Left renal cortex interstitium (tissue), 4 donors: ENCODE measurements around the gene ARX. TPM values are rescaled to one million over a fixed set of nuclear protein-coding genes. Genes with fewer than 3 reads are reported as not detected.

Experiments used
- DNase-seq, 4 donors: peaks; one replicate each; pipeline ENCODE4 v3.0.0-alpha.2; 2013; ENCODE audit warnings: low read depth in 4 of 4, low spot score in 2 of 4, missing footprints in 1 of 4
- polyA plus RNA-seq, 4 donors: library from polyadenylated mRNA; unstranded; fragments of 120-200 nt; gene quantifications; one replicate each; pipeline ENCODE4 v1.2.1, GENCODE V29; 2013; ENCODE audit not compliant: insufficient read length in 4 of 4

The ARX gene
- polyA plus RNA-seq, 4 donors: not detected

GRCh38 chrX:25003066-25003849 is 12.5 kb downstream of the ARX start:
- no peak for DNase-seq

DNA sequence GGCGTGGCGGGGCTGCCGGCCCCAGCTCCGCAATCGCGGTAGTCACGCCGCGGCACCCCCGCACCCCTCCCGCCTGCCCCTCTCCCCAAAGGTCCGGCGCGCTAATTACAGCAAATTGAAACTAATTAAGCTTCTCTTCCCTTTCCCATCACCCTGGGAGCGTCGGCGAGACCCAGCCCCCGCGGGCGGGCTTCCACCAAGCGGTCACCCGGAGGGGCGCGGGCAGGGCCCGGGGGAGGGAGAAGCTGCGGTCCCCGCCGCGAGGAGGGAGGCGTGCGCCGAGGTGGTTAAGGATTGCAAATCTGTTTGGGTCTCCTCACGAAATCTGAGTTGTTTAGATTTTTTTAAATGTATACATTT is 13.1 kb downstream of the ARX start:
- no peak for DNase-seq

GRCh38 chrX:25001808-25002660 is 13.7 kb downstream of the ARX start:
- no peak for DNase-seq

DNA sequence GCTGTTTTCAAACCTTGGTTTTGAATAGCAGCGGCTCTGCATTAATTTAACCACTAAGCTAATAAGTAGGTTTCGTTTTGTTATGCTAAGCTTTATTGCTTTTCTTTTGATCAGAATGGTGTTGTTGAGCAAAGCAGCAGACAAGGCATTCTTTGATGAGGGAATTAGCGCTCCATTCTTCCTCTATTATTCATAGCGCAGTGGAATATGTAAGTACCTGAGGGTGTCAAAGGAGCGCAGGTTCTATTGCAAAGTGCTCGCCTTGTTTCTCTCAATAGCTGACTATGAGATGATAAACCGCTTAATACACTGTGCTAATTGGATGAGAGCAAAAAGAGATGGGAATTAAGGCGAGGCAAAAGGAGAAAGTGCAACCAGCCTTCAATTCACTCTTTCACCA is 16.3 kb downstream of the ARX start:
- no peak for DNase-seq

GRCh38 chrX:24996096-24996709 is 19.6 kb downstream of the ARX start:
- no peak for DNase-seq

GRCh38 chrX:24993879-24994278 is 21.9 kb downstream of the ARX start:
- DNase-seq: no peak

DNA sequence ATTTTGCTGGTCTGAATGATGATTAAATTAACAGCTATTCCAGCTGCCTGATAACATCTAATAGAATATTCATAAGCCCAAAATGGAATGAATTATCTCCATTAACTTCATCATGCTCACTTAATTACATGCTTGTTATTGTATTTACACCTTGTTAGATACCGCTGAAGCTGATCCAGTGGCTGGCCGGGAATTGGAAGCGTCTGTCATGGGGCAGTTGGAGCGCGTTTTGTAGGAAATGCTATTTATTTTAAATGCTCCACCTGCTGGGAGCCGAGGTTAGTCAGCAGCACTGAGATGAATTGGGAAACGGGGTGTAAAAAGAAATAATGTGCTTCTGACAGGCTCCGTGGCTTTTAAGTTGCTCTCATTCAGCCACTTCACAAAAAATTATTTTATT is 25.2 kb downstream of the ARX start:
- DNase-seq: no peak

- no peak for DNase-seq
These were observed 27.5 kb downstream of the ARX start for GRCh38 chrX:24988314-24988713.

DNA sequence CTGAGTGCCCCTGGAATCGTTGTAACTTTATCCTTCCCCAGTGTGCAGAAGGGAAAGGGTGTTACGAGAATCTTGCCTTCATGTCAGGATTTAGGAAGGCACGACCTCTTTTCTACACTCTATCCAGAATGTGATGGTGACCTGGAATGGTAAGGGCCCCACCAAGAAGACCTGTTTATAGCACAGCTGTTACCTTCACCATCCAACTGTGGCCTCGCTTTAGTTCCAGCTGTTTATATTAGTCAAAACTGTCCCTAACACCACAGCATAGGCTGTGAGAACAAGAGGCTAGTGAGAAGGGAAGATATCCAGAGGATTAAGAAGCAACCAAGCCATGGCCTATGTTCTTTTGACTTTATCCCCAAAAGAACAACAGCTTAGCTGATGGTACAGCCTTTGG is 28.0 kb downstream of the ARX start:
- no peak for DNase-seq

DNA sequence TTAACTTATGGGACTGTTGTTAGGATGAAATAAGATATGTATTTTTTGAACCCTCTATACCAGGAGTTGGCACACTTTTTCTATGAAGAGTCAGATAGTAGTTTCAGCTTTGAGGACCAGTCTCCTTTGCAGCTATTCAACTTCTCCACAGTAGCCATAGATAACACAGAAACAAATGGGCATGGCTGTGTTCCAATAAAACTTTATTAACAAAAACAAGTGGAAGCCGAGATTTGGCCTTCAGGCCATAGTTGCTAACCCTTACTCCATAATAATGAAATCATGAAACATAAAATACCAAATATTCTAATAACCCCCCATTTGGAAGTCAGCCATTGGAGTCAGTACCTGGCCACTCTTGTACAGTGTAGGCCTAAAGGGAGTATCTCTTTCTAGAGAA is 30.6 kb downstream of the ARX start:
- no peak for DNase-seq

DNA sequence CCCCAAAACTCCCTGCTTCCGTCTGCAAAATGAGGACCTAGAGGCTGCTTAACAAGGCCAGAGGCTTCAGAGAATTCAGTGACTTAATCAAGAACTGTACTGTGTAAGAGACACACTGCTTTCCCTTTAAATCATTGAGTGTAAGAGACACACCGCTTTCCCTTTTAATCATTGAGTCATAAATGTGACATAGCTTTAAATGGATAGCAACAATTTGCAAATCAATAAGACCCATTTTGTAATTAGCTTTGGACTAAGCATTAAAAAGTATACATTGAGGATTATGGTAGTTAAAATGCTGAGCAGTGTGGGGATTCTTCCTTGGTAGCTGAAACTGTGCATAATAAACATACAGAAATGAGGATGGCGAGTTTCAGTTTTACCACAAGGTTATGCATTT is 31.8 kb downstream of the ARX start:
- DNase-seq: no peak

DNA sequence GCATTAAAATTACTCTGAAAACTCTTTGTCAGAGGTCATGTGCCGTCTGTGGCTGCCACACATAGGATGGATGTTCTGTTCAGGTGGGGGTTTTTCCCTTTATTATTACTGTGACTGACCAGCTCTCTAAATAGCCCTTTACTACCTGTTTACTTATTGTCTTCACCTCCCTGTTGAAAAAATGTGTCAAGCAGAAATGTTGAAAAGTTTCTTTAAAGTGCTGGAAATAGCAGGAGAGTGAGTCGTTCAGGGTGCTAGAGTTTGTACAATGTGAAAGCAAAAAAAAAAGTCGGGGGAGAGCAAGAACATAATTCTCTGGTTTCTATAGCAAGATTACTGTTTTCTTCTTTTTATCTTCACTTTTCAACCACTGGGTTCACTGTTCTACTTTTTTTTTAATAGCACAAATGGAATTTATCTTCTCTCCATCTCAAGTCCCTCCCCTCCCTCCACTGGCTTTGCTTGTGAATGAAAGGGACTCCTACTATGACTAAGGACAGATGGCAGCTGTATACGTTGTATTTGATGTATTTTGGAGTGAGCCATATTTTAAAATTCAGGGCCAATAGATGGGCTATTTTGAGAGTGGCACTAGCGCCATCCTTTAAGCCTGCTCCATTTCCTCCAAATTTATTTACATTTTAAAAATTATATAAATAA is 33.3 kb downstream of the ARX start:
- DNase-seq: no peak

GRCh38 chrX:24981030-24981429 is 34.7 kb downstream of the ARX start:
- DNase-seq: no peak

DNA sequence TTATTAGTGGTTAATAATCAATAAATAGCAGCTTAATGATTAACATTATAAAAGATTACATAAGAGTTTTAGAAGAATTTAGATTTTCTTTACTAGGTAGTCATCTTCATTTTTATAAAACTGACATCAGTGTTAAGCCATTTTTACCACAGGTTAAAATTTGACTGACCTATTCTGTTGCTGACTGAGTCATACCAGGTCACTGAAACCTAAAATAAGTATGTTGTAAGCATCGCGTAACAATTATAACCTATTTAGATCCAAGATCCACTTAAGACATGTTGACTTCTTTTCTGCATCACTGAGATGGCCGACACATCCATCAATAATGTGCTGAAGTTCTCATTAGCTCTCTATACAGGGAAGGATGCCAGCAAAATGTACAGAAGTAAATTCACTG is 36.7 kb downstream of the ARX start:
- no peak for DNase-seq

DNA sequence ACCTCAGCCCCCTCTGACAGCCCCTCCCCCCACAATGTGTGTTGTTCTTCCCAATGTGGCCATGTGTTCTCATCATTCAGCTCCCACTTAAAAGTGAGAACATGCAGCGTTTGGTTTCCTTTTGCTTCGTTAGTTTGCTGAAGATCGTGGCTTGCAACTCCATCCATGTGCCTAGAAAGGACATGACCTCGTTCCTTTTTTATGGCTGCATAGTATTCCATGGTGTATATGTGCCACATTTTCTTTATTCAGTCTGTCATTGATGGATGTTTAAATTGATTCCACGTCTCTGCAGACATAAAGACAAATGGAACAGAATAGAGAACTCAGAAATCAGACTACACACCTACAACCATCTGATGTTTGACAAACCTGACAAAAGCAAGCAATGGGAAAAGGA is 46.0 kb downstream of the ARX start:
- DNase-seq: no peak

- DNase-seq: no peak
These were observed 50.4 kb downstream of the ARX start for GRCh38 chrX:24965372-24965771.

- no peak for DNase-seq
These were observed 51.9 kb downstream of the ARX start for GRCh38 chrX:24963823-24964222.

GRCh38 chrX:24961809-24962208 is 54.0 kb downstream of the ARX start:
- DNase-seq: no peak

DNA sequence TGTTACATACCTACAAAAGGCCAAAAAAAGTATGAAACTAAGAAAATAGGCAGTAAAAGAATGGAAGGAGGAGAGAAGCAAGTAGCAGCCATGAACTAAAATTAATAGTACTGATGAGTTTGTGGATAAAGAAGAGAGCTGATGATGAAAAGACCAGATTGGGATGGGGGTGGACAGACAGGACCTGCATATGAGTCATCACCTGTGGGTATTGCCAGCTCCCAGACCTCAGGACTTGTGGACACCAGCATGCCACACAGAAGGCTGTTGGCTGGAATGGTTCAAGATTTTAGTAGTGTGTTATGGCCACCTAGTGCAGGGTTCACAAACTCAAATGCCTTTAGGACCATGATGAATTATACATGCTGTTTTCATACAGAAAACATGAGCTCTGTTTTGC is 58.9 kb downstream of the ARX start:
- no peak for DNase-seq

DNA sequence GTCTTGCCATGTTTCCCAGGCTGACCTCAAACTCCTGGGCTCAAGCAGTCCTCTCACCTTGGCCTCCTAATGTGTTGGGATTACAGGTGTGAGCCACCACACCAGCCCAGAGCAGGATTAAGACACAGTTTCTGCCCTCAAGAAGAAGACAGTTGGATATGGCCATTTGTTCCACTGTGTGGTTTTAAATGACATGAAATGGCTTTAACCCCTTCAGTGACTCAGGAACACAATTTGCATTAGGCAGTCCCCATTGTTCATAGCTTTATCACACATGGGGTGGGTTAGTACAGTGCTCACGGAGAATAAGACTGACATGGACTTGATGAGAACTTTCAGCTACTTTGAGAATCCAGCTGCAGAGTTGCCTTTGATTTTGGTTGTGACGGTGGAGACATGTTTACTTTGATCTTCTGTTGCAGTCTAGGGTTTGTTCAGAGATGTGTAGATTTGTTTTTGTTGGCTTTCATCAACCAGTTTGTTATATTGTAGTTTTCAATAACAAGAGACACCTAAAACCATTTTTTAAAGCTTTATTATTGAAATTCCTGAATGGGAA is 60.3 kb downstream of the ARX start:
- no peak for DNase-seq

- DNase-seq: no peak
These were observed 61.0 kb downstream of the ARX start for GRCh38 chrX:24954732-24955131.
